ENCODE data around the gene UBE2J2. TPM values are rescaled to one million over a fixed set of nuclear protein-coding genes. Genes with fewer than 3 reads are reported as not detected.

Gene UBE2J2
- total RNA-seq, 1 experiment from 2014 or later: 83.4 TPM

DNA sequence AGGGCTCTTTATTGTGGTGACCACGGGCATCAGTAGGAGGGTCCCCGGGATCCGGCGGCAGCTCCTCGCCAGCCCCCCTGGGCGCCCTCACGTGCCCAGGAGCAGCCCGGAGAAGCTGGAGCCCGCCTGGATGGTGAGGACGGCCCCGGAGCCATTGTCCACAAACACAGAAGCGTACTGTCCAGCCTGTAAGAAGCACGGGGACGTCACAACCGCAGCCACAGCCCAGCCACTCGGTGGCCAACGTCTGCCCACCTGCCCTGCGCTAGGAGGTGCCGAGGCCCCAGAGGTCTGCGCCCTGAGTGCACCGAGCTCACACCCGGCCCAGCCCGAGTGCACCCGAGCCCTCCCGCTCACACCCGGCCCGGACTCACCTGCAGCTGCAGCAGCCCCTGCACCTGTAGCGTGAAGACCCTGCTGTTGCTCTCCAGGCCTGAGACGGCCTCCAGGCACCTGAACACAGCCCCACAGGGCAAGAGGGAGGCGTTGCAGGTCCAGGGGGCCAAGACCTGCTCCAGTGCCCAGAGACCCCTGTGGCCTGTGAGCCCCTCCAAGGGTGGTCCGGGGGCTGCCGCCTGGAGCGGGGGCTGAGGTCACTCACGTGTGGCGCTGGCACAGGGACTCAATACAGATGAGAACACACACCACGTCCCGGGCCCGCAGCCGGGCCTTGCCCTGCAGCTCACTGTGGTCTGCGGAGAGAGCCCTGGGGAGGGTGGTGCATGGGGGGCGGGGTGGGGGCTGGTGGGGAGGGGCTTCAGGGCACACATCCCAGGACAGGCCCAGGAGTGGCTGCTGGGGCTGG lies 31.0 kb downstream of the UBE2J2 start:
- Histone ChIP-seq H3K18ac (ENCODE audit: insufficient read length, low read depth, low read length) (no peak overlapping the region), H3T11ph (ENCODE audit: low read length) (no peak overlapping the region), H4K91ac (ENCODE audit: insufficient read length, low read depth, low read length) (no peak overlapping the region), H4K5ac (ENCODE audit: insufficient read length, low read depth, low read length) (no peak overlapping the region), H3K27ac (ENCODE audit: insufficient read length, low read depth, low read length) (no peak overlapping the region), H2AK5ac (ENCODE audit: insufficient read length, low read length) (no peak overlapping the region), H3K4ac (ENCODE audit: low read depth, low read length) (no peak overlapping the region), H3K9ac (ENCODE audit: extremely low read depth, insufficient read length, low read length) (no peak overlapping the region), H2BK5ac (ENCODE audit: insufficient read length, low read length) (no peak overlapping the region), H3K56ac (ENCODE audit: insufficient read length, low read depth, low read length) (no peak overlapping the region), H4K20me1 (ENCODE audit: control insufficient read depth, insufficient read depth, insufficient read length) (no peaks in the 10 kb centered on the region), H3K23ac (ENCODE audit: insufficient read length, low read depth, low read length) (no peak overlapping the region), H4K8ac (replicated peaks; ENCODE audit: insufficient read length, low read depth, low read length) (no peak overlapping the region), H3K23me2 (ENCODE audit: insufficient read length, low read depth, low read length, poor library complexity, severe bottlenecking) (no peaks in the 10 kb centered on the region), H3K14ac (ENCODE audit: insufficient read depth, low read length) (no peak overlapping the region), H2BK120ac (ENCODE audit: low read depth, low read length, poor library complexity, severe bottlenecking) (no peak overlapping the region), H3K4me2 (ENCODE audit: insufficient read depth, insufficient read length, low read length) (no peak overlapping the region), H3K9me3 (ENCODE audit: control insufficient read depth, low read depth, low read length) (no peaks in the 10 kb centered on the region), H3K79me1 (ENCODE audit: insufficient read depth, low read depth, low read length, poor library complexity, severe bottlenecking) (no peaks in the 10 kb centered on the region), H2AFZ (ENCODE audit: low read length) (no peak overlapping the region), H2BK12ac (ENCODE audit: insufficient read length, low read depth, low read length) (no peak overlapping the region), H3K79me2 (ENCODE audit: insufficient read depth, low read length) (no peaks in the 10 kb centered on the region), H3K27me3 (ENCODE audit: insufficient read depth, low read length) (no peaks in the 10 kb centered on the region), H2BK20ac (ENCODE audit: low read depth, low read length, poor library complexity, severe bottlenecking) (no peak overlapping the region), H3K4me1 (ENCODE audit: insufficient read depth, low read length) (no peaks in the 10 kb centered on the region), H2BK15ac (ENCODE audit: low read depth, low read length) (no peak overlapping the region)
- H3K4me3 Mint-ChIP-seq: no peak overlapping the region
- TF ChIP-seq, protein P1, sequence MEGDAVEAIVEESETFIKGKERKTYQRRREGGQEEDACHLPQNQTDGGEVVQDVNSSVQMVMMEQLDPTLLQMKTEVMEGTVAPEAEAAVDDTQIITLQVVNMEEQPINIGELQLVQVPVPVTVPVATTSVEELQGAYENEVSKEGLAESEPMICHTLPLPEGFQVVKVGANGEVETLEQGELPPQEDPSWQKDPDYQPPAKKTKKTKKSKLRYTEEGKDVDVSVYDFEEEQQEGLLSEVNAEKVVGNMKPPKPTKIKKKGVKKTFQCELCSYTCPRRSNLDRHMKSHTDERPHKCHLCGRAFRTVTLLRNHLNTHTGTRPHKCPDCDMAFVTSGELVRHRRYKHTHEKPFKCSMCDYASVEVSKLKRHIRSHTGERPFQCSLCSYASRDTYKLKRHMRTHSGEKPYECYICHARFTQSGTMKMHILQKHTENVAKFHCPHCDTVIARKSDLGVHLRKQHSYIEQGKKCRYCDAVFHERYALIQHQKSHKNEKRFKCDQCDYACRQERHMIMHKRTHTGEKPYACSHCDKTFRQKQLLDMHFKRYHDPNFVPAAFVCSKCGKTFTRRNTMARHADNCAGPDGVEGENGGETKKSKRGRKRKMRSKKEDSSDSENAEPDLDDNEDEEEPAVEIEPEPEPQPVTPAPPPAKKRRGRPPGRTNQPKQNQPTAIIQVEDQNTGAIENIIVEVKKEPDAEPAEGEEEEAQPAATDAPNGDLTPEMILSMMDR (conservative IDR thresholded peaks at IDR 0.05): no peak
- H3K4me1 Mint-ChIP-seq: peaks cover 0 to 6% of the 10 kb centered on the region in 2 experiments; a peak in 2 of 4 replicates
- no CpG with 5 or more reads among the region's 41 CpGs for WGBS (ENCODE audit: extremely low coverage, insufficient read length, low lambda C conversion rate)
- DNase-seq: no peak
- H3K9me3 Mint-ChIP-seq: no peaks in the 10 kb centered on the region
- H3K27me3 Mint-ChIP-seq (ENCODE audit: low read depth): peaks cover 12% of the 10 kb centered on the region
- no peaks in the 10 kb centered on the region for H3K36me3 Mint-ChIP-seq (ENCODE audit: insufficient read depth in 1 of 3, low read depth in 3 of 3)
- H3K27ac Mint-ChIP-seq: no peak overlapping the region

All from H9 (cell line).